HG03469 (cell line): Measurements from ENCODE around the gene NPLOC4.

Experiments used
- ATAC-seq: cut with Tn5 transposase; IDR thresholded peaks from one replicate; pipeline ENCODE4 v1.9.1; 2021; ENCODE audit warnings: mild to moderate bottlenecking, moderate library complexity, moderate number of reproducible peaks; ENCODE audit not compliant: unreplicated experiment

Gene NPLOC4

DNA sequence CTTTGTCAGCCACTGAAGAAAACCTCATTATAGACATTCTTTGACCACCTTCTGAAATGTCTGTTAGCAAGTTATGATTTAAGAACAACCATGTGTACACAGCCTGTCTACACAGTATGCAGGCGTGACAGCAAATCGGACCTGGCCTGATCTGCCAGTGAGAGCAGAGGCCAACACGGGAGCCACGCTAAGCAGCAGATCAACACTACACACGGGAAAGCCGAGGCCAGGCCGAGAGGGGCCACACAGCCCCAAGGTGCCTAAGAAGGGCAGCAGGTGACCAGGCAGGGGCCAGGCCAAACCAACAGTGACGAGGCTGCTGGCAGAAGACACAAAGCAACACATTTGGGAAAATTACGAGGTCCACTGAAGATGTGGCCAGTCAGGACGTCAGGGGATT, 68.5 kb downstream of the NPLOC4 start:
- ATAC-seq = no peak

DNA sequence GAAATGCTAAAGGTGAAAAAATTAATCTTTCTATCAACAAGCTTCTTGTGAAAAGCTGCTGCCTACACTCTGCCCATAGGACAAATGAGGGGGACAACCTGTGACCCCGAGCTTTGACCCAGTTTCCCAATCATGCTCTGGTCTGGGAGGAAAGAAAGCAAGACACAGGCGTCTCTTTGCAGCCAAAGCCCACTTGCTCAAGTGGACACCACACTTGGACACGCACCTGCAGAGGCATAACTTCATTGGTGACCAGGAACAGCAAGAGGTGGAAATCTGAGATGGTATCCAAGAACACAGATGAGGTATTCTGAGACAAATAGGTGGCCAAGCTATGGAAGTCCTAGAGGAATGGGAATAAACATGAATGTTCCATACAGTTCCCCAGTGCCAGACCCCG, 69.7 kb downstream of the NPLOC4 start:
- no peak for ATAC-seq

DNA sequence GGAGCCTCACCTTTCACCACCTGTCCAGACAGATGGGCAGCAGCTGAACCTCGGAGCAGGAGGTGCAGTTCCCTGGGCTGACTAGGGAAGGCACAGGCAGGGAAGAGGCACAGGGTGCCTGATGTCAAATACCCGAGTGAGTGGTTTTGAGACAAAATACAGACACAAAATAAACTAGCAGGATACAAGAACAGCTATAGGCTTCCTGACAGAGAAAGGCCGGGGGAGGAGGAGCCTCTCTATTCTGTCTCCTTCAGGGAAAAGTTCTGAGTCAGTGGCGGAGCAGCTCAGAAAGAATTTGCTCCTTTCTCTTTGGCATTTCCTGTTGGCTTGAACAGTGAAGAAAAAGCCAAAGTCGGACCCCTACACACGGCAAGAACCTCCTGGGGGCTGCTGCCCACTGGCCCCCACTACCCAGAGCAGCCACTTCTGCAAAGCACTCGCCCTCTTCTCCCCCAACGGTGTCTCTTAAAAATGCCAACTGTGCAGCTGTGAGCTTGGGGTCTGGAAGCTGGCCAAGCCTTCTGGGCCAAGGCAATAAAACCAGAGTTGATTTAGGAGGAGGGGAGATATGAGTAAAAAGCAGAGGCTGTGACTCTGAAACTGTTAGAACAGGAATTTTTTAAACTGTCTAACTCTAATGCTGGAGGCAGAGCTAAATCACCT, 70.3 kb downstream of the NPLOC4 start:
- ATAC-seq = no peak

GRCh38 chr17:81565231-81565630, 71.7 kb downstream of the NPLOC4 start:
- no peak for ATAC-seq

GRCh38 chr17:81564778-81565177, 72.1 kb downstream of the NPLOC4 start:
- ATAC-seq = no peak

GRCh38 chr17:81563861-81564586, 72.9 kb downstream of the NPLOC4 start:
- ATAC-seq = no peak

GRCh38 chr17:81561494-81561885, 75.4 kb downstream of the NPLOC4 start:
- no peak for ATAC-seq

GRCh38 chr17:81558941-81559806, 77.7 kb downstream of the NPLOC4 start:
- ATAC-seq = no peak

DNA sequence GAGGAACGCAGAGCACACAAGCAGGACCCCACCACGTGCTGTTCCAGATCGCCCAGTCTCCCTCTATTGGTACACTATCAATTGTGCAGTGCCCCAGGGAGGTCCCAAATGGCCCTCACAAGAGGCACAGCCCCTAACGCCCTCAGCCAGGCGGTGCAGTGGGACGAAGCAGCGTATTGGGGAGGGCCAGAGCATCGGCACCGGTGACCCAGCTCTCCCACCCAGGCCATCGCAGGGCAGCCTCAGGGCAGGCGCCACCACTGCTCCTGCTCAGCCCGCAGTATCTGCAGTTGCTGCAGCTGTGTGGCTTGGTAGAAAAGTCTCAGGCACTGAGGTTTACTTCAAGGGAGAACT, 78.8 kb downstream of the NPLOC4 start:
- ATAC-seq = no peak

- ATAC-seq = no peak
These were observed 79.4 kb downstream of the NPLOC4 start for GRCh38 chr17:81557276-81558114.

- ATAC-seq = no peak
These were observed 80.0 kb downstream of the NPLOC4 start for GRCh38 chr17:81556863-81557262.

GRCh38 chr17:81556175-81556691, 80.7 kb downstream of the NPLOC4 start:
- no peak for ATAC-seq

GRCh38 chr17:81553616-81554181, 83.2 kb downstream of the NPLOC4 start:
- ATAC-seq = no peak

DNA sequence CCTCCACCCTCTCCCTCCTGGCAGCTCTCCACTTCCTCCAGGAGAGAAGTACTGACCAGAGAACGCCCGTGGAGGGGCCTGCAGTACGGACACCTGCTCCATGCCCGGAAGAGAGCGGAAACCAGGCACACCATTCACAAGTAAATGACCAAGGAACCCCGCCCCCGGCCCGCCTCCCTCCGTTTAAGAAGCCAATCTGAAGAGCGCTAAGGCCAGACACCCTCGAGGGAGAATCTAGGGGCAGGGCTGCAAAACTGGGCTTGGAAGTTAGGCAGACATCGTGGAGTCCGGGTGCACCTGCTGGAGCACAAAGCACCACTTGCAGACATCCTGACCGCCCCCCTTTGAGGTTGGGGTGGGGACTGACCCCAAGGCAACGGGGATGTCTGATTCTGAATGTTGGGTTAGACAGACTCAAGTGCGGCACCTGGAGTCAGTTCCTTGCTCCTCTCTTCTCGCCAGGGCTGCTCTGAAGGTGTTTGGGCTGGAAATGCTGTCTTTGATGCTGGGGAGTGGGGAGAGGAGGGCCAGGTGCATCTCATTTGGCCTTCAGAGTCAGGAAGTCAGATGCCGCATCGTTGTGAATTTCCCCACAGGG, 83.8 kb downstream of the NPLOC4 start:
- peak; percentile 6 for ATAC-seq

DNA sequence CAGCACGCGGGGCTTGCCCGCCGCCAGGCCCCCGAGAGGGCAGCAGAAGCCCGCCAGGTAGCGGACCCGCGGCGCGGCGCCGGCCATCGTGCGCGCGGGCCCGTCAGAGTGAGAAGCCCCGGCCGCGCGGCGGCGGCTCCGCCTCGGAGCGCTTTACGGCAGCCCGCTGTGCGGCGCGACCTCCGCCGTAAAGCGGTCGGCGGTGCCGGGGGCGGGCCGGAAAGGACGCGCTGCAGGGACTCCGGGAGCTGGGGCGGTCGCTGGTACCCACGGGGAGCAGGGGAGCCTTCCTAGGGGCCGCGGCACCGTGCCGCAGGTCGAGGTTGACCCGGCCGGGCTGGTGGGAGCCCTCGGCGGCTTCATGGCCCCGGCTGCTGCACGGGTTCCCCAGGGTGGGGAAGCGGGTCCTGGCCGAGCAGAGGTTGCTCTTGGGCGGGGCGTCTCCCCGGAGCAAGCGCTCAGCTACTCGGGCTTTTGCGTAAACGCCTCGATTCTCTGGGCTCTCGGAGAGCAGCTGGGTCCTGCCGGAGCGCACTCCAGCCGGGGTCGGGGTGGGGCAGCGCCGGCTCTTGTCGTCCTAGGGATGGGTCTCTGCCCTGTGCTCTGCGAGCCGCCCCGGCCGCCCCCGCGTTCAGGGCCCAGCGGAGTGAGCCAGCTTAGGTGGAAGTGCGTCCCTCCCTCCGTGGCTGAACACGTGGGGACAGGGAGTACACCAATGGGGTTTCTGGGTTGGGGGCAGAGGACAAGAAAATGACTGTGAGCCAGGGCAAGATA, 84.5 kb downstream of the NPLOC4 start, which contains the start of gene FAAP100:
FAAP100 (minus strand) TSS at position 110 of the 774 bp plus-strand sequence; CDS start at position 87, 23 bp downstream.
- ATAC-seq = peak; percentile 42

DNA sequence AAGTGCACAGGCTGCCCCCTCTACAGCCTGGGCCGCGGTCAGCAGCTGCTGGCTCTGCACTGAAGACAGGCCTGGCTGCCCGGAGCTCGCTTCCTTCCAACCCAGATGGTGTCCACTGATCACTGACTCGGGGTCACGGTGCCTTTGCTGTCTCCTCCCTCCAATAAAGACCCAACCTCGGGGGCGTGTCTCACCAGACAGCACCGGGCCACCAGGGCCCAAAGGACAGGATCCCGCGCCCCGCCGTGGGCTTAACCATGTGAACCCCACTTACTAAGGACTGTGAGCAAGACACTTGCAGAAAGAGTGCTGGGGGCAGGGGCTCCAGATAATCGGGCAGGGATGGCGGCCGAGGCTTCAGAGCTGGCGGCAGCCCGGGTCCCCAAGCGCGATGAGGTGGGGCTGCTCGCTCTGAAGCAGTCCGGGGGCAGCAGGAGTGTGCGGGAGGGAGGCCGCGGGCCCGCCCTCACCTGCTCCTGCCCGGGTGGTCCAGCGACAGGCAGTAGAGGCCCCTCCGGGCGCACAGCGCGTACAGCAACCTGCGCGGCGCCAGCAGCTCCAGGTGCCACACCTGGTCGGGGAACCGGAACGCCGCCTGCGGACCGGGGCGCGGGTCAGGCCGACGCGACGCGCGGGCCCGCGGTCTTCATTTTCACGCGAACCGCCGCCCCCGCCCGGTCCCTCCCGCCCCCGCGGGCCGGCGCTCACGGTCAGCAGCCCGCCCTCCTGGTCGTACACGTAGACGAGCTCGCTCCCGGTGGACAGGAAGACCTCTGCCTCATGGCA, 85.3 kb downstream of the NPLOC4 start:
- ATAC-seq = peak; percentile 3

DNA sequence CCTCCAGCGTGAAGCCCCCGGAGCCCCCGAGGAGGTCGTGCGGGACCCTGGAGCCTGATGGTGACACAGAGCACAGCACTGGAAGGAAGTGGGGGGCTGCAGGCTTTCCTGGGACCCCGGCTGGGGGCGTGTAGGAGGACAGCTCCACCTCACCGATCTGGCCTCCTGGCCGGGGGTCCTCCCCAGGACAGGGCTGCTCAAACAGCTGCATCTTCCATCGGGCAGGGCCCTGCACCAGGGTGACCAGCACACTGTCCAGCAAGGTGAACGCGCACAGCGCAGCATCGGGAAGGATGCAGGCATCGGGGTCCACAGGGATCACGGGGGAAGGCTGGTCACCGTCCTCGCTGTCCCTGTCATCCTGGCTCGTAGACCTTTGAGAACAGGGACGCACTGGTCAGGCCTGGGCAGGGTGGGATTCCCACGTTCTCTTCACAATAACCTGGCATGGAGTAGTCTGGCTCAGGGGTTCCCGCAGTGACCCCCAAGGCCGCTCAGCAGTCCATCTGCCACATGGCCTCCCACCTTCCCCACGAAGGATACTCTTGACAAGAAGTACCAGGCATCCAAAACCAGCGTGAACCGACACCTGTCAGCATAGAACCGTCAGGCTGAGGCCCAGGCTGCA, 86.0 kb downstream of the NPLOC4 start:
- ATAC-seq = no peak

- no peak for ATAC-seq
These were observed 86.6 kb downstream of the NPLOC4 start for GRCh38 chr17:81550285-81550684.
